OCI-LY7 (cell line): ENCODE results near the gene TACC3. TPM values are rescaled to one million over a fixed set of nuclear protein-coding genes. Genes with fewer than 3 reads are reported as not detected.
A peak's percentile ranks its signal among the peaks of the same experiment; 100 is the strongest.

ENCODE experiments used
- BruUV-seq: library from RNA; stranded (reverse); fragments of 400-500 nt; replicated peaks from 2 replicates; lab custom pipeline; 2021; lab: Mats Ljungman, UMichigan
- CTCF ChIA-PET: fragments of 300-600 bp; sonication (Branson Sonifier 250); formaldehyde crosslinking; loops from one replicate; lab custom pipeline; 2022; ENCODE audit warnings: antibody characterized with exemption; ENCODE audit not compliant: unreplicated experiment; lab: Charles Lee
- POLR2A ChIA-PET: fragments of 300-600 bp; sonication (Branson Sonifier 250); formaldehyde crosslinking; loops from one replicate; lab custom pipeline; 2022; ENCODE audit warnings: antibody characterized with exemption; lab: Charles Lee
- DNase-seq: peaks from one replicate; pipeline ENCODE4 v3.0.0-alpha.2; 2015; ENCODE audit warnings: low spot score
- H2AFZ ChIP-seq: fragments of 200-600 bp; sonication (generic), shearing (Covaris generic); 2 replicates; pipeline ENCODE4 v1.6.1; 2014; ENCODE audit warnings: mild to moderate bottlenecking, antibody characterized with exemption, low read length, moderate library complexity
- H3K27ac ChIP-seq: fragments of 200-600 bp; sonication (generic); 2 replicates; pipeline ENCODE4 v1.5.1; 2014; ENCODE audit warnings: mixed run types, low read depth, mild to moderate bottlenecking, moderate library complexity, low read length, inconsistent platforms; ENCODE audit not compliant: poor library complexity, severe bottlenecking
- H3K36me3 ChIP-seq: fragments of 200-600 bp; sonication (generic); 2 replicates; pipeline ENCODE4 v1.6.1; 2014; ENCODE audit warnings: mild to moderate bottlenecking, antibody characterized with exemption, low read length, moderate library complexity, mixed read lengths; ENCODE audit not compliant: insufficient read depth
- H3K4me1 ChIP-seq: fragments of 200-600 bp; sonication (generic); 2 replicates; pipeline ENCODE4 v1.5.1; 2014; ENCODE audit warnings: mild to moderate bottlenecking, low read length; ENCODE audit not compliant: insufficient read depth, poor library complexity, severe bottlenecking
- H3K4me2 ChIP-seq: fragments of 200-600 bp; sonication (generic); 2 replicates; pipeline ENCODE4 v1.6.1; 2014; ENCODE audit warnings: mild to moderate bottlenecking, low read length
- H3K4me3 ChIP-seq: fragments of 200-600 bp; sonication (generic); 2 replicates; pipeline ENCODE4 v1.5.1; 2014; ENCODE audit warnings: mild to moderate bottlenecking, low read depth, low read length; ENCODE audit not compliant: poor library complexity, severe bottlenecking
- H3K79me2 ChIP-seq: fragments of 200-600 bp; sonication (generic); 2 replicates; pipeline ENCODE4 v1.6.1; 2016; ENCODE audit warnings: low read depth, mild to moderate bottlenecking, low read length, moderate library complexity, mixed read lengths; ENCODE audit not compliant: insufficient read depth
- H3K9me2 ChIP-seq: fragments of 200-600 bp; sonication (generic); 2 replicates; pipeline ENCODE4 v1.6.1; 2016; ENCODE audit warnings: mild to moderate bottlenecking, low read length, mixed read lengths; ENCODE audit not compliant: insufficient read depth
- H3K9me3 ChIP-seq: fragments of 200-600 bp; sonication (generic); 2 replicates; pipeline ENCODE4 v1.6.1; 2014; ENCODE audit warnings: mild to moderate bottlenecking, mixed run types, low read length, mixed read lengths
- H4K20me1 ChIP-seq: fragments of 200-600 bp; sonication (generic); 2 replicates; pipeline ENCODE4 v1.6.1; 2014; ENCODE audit warnings: mild to moderate bottlenecking, antibody characterized with exemption, low read length, moderate library complexity, mixed read lengths; ENCODE audit not compliant: insufficient read depth
- EZH2phosphoT487 ChIP-seq: fragments of 200-600 bp; sonication (generic); IDR thresholded peaks from 2 replicates; pipeline ENCODE4 v1.6.1; 2018; ENCODE audit warnings: low read depth, borderline replicate concordance, mild to moderate bottlenecking, mixed run types, antibody characterized with exemption, low read length, moderate library complexity, mixed read lengths
- intact Hi-C: fragments of 100-400 bp; cut with micrococcal nuclease; formaldehyde crosslinking; loops from one replicate; pipeline ENCODE4 v1.10.0; 2022; ENCODE audit not compliant: unreplicated experiment
- total RNA-seq, 2 experiments: library from RNA; depleted of rRNA in 1 of 2; stranded (reverse); fragments of >200 nt in 1 of 2; shearing (Covaris generic) in 1 of 2; gene quantifications; 2 replicates each; pipeline ENCODE4 v1.2.3, GENCODE V29; 2014 to 2022
- TF ChIP-seq, protein P1 (sequence below): fragments of 200-600 bp; sonication (generic); conservative IDR thresholded peaks from 2 replicates; pipeline ENCODE4 v1.5.1; 2014; ENCODE audit warnings: mild to moderate bottlenecking, antibody characterized with exemption, low read length, moderate library complexity, mixed read lengths

Gene TACC3
- total RNA-seq, 2 experiments from 2014 or later: 100 to 257 TPM

- intact Hi-C loops: loop anchor here (5.0 kb wide), 1 partner anchor 50 kb away; no protein-coding TSS in a partner anchor
- Histone ChIP-seq H2AFZ (no peak overlapping the region), H3K36me3 (no peaks in the 10 kb centered on the region), H3K27ac (no peak overlapping the region), H3K4me2 (no peak overlapping the region), H3K9me2 (no peaks in the 10 kb centered on the region), H4K20me1 (no peaks in the 10 kb centered on the region), H3K79me2 (no peaks in the 10 kb centered on the region), H3K4me3 (no peak overlapping the region), H3K9me3 (no peaks in the 10 kb centered on the region), H3K4me1 (peaks cover 5% of the 10 kb centered on the region)
- ChIA-PET POLR2A (no interaction called here), CTCF (no interaction called here)
- TF ChIP-seq, protein P1, sequence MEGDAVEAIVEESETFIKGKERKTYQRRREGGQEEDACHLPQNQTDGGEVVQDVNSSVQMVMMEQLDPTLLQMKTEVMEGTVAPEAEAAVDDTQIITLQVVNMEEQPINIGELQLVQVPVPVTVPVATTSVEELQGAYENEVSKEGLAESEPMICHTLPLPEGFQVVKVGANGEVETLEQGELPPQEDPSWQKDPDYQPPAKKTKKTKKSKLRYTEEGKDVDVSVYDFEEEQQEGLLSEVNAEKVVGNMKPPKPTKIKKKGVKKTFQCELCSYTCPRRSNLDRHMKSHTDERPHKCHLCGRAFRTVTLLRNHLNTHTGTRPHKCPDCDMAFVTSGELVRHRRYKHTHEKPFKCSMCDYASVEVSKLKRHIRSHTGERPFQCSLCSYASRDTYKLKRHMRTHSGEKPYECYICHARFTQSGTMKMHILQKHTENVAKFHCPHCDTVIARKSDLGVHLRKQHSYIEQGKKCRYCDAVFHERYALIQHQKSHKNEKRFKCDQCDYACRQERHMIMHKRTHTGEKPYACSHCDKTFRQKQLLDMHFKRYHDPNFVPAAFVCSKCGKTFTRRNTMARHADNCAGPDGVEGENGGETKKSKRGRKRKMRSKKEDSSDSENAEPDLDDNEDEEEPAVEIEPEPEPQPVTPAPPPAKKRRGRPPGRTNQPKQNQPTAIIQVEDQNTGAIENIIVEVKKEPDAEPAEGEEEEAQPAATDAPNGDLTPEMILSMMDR: no peak
- no peak for TF ChIP-seq EZH2phosphoT487
- no peak for DNase-seq
- no TSS peak for BruUV-seq
These were observed 41.1 kb downstream of the TACC3 start for GRCh38 chr4:1762264-1763010.

GRCh38 chr4:1763070-1763549 lies 41.8 kb downstream of the TACC3 start:
- intact Hi-C loops: loop anchor here (5.0 kb wide), 1 partner anchor 49 kb away; no protein-coding TSS in a partner anchor
- no peaks in the 10 kb centered on the region for H3K9me3 ChIP-seq
- H3K4me3 ChIP-seq: no peak overlapping the region
- ChIA-PET CTCF (no interaction called here), POLR2A (no interaction called here)
- no peaks in the 10 kb centered on the region for H3K79me2 ChIP-seq
- no peak for TF ChIP-seq EZH2phosphoT487
- TF ChIP-seq, protein P1: no peak
- H2AFZ ChIP-seq: no peak overlapping the region
- no peaks in the 10 kb centered on the region for H4K20me1 ChIP-seq
- no TSS peak for BruUV-seq
- no peaks in the 10 kb centered on the region for H3K9me2 ChIP-seq
- H3K27ac ChIP-seq: no peak overlapping the region
- no peaks in the 10 kb centered on the region for H3K36me3 ChIP-seq
- H3K4me1 ChIP-seq: peaks cover 5% of the 10 kb centered on the region
- no peak for DNase-seq
- H3K4me2 ChIP-seq: no peak overlapping the region

- peaks cover 5% of the 10 kb centered on the region for H3K4me1 ChIP-seq
- no peaks in the 10 kb centered on the region for H3K79me2 ChIP-seq
- peak; percentile 36 for DNase-seq
- H3K9me3 ChIP-seq: no peaks in the 10 kb centered on the region
- no peak for TF ChIP-seq EZH2phosphoT487
- TF ChIP-seq, protein P1: no peak
- CTCF ChIA-PET: no interaction called here
- no peak overlapping the region for H3K27ac ChIP-seq
- no peak overlapping the region for H3K4me2 ChIP-seq
- H3K36me3 ChIP-seq: no peaks in the 10 kb centered on the region
- intact Hi-C loops: loop anchor here (5.0 kb wide), 1 partner anchor 49 kb away; no protein-coding TSS in a partner anchor
- no peak overlapping the region for H2AFZ ChIP-seq
- no peaks in the 10 kb centered on the region for H4K20me1 ChIP-seq
- no peak overlapping the region for H3K4me3 ChIP-seq
- no TSS peak for BruUV-seq
- H3K9me2 ChIP-seq: no peaks in the 10 kb centered on the region
- POLR2A ChIA-PET: no interaction called here
These were observed 42.3 kb downstream of the TACC3 start for GRCh38 chr4:1763550-1764080.
